B cell (primary cell): Measurements from ENCODE around the gene CELA1.

Experiments
- EZH2 ChIP-seq: IDR thresholded peaks from 2 replicates; pipeline ENCODE4 v1.6.1; 2012; ENCODE audit warnings: borderline replicate concordance, low read depth, mild to moderate bottlenecking, moderate library complexity, low read length; ENCODE audit not compliant: insufficient read depth, poor library complexity, severe bottlenecking
- TF ChIP-seq, protein P1 (sequence below): fragments of 200-600 bp; IDR thresholded peaks from one replicate; pipeline ENCODE4 v1.8.0; 2022; ENCODE audit warnings: antibody characterized with exemption, mild to moderate bottlenecking

DNA sequence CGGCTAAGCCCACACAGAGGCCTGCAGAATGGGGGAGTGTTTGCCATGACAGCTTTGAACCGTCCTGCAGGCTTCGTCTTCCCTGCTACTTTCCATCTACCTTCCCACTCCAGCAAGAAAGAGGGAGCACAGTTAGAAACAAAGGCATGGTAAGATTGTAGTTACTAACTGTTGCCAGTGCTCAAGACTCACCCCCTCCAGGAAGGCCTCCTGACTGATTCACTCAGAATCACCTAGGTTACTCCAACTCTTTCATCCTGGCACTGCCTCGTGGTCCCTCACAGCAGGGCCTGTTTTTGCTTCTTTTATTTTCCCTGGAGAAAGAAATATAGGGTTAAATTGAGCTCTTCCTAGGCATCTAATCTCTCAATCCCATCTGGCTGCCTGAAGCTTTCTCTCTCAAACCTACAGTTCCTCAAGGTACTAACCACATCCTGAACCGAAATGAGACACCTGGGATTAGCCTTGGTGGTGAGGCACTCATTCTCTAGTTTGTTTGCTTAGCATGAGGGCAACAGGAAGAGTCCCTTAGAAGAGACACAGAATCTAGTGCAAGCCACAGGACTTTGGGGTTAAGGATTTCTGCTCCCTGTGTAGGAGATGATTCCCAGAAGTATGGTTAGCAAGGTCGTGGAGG is 36.9 kb upstream of the CELA1 start:
- TF ChIP-seq, protein P1, sequence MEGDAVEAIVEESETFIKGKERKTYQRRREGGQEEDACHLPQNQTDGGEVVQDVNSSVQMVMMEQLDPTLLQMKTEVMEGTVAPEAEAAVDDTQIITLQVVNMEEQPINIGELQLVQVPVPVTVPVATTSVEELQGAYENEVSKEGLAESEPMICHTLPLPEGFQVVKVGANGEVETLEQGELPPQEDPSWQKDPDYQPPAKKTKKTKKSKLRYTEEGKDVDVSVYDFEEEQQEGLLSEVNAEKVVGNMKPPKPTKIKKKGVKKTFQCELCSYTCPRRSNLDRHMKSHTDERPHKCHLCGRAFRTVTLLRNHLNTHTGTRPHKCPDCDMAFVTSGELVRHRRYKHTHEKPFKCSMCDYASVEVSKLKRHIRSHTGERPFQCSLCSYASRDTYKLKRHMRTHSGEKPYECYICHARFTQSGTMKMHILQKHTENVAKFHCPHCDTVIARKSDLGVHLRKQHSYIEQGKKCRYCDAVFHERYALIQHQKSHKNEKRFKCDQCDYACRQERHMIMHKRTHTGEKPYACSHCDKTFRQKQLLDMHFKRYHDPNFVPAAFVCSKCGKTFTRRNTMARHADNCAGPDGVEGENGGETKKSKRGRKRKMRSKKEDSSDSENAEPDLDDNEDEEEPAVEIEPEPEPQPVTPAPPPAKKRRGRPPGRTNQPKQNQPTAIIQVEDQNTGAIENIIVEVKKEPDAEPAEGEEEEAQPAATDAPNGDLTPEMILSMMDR, result no peak
- TF ChIP-seq EZH2, result no peak
